ENCODE data around the gene CEACAM18. TPM values are rescaled to one million over a fixed set of nuclear protein-coding genes. Genes with fewer than 3 reads are reported as not detected.

The CEACAM18 gene
- total RNA-seq, 2 experiments from 2014 or later: not detected

- DNase-seq (no peak), ATAC-seq (no peak)
- Mint-ChIP-seq H3K27me3 (peaks cover 47% of the 10 kb centered on the region), H3K4me3 (no peak overlapping the region), H3K9me3 (ENCODE audit: low read depth) (no peaks in the 10 kb centered on the region), H3K4me1 (peaks cover 36% of the 10 kb centered on the region), H3K36me3 (peaks cover 5% of the 10 kb centered on the region), H3K27ac (no peak overlapping the region)
- CTCF ChIA-PET: interaction anchor here (1.0 to 2.3 kb wide), 5 partner anchors 47 to 236 kb away, joined by 3 to 12 read pairs (median 3); no protein-coding TSS in a partner anchor
Measured at GRCh38 chr19:51467864-51468544, 10.3 kb upstream of the CEACAM18 start.

GRCh38 chr19:51468545-51468920, 9.8 kb upstream of the CEACAM18 start:
- Mint-ChIP-seq H3K36me3 (peaks cover 5% of the 10 kb centered on the region), H3K4me3 (no peak overlapping the region), H3K4me1 (peaks cover 31% of the 10 kb centered on the region), H3K9me3 (ENCODE audit: low read depth) (no peaks in the 10 kb centered on the region), H3K27me3 (peaks cover 42% of the 10 kb centered on the region), H3K27ac (no peak overlapping the region)
- CTCF ChIA-PET: interaction anchor here (1.2 to 2.3 kb wide), 5 partner anchors 29 to 236 kb away, joined by 3 to 12 read pairs (median 5); no protein-coding TSS in a partner anchor
- DNase-seq: no peak
- ATAC-seq: no peak

DNA sequence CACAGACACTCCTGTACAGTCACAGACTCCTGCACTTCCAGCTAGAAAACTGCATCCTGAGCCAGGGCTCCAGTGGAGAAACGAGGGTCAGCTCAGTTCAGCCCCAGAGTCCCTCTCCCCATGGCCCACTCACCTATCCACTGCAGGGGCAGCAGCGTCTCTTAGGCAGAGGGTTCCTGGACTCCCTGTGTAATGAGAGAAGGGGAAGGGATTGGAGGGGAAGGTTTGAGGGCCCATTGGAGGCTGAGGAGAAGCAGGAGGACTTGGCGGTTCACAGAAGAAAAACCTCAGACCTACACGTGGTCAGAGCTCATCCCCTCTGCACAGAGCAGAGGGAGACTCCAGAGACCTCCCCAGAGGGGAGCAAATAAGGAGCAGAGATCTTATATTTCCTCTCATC, 9.2 kb upstream of the CEACAM18 start:
- H3K4me3 Mint-ChIP-seq: no peak overlapping the region
- H3K36me3 Mint-ChIP-seq: peaks cover 5% of the 10 kb centered on the region
- peaks cover 40% of the 10 kb centered on the region for H3K27me3 Mint-ChIP-seq
- CTCF ChIA-PET: interaction anchor here (1.4 to 2.3 kb wide), 4 partner anchors 29 to 235 kb away, joined by 3 to 12 read pairs (median 8); no protein-coding TSS in a partner anchor
- H3K27ac Mint-ChIP-seq: no peak overlapping the region
- H3K9me3 Mint-ChIP-seq (ENCODE audit: low read depth): no peaks in the 10 kb centered on the region
- ATAC-seq (no peak), DNase-seq (no peak)
- peaks cover 29% of the 10 kb centered on the region for H3K4me1 Mint-ChIP-seq

GRCh38 chr19:51469629-51470028, 8.7 kb upstream of the CEACAM18 start:
- Mint-ChIP-seq H3K9me3 (ENCODE audit: low read depth) (no peaks in the 10 kb centered on the region), H3K4me3 (no peak overlapping the region), H3K27ac (no peak overlapping the region), H3K27me3 (peaks cover 36% of the 10 kb centered on the region), H3K4me1 (peaks cover 26% of the 10 kb centered on the region), H3K36me3 (peaks cover 2% of the 10 kb centered on the region)
- ATAC-seq: no peak
- DNase-seq: no peak
- CTCF ChIA-PET: interaction anchor here (1.4 to 6.1 kb wide), 3 partner anchors 30 to 46 kb away, joined by 5 to 66 read pairs (median 10); no protein-coding TSS in a partner anchor

DNA sequence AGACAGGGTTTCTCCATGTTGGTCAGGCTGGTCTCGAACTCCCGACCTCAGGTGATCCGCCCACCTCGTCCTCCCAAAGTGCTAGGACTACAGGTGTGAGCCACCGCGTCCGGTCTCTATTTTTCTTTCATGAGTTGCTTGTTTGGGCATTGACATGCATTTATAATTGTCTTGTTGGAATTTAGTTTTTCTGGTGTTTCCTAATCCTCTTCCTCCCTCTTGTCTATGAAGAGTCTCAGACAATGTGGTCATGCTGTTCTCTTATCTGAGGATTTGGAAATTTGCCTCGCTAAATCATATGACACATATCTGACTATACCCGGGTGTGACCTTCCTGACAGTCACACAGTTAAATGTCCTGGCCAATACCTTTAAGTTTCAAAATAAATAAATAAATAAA, 7.4 kb upstream of the CEACAM18 start:
- CTCF ChIA-PET: interaction anchor here (0.8 to 6.1 kb wide), 10 partner anchors 11 to 189 kb away, joined by 3 to 66 read pairs (median 4); no protein-coding TSS in a partner anchor

DNA sequence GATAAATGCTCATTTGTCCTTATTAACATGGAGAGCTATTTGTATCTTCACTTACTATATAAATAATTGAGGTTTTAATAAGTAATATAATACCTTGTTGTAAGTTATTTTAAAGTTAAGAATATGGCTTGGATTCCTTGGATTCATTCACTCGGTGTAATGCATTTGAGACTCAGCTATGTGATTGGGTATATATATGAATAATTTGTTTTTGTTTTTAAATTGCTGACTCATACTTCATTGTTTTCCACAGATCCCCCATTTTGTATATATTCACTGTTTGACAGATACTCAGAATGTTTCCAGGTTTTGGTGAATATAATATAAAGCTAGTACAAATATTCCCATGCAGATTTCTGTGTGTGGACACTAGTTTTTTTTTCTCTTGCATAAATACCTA, 6.8 kb upstream of the CEACAM18 start:
- CTCF ChIA-PET: interaction anchor here (0.8 to 6.1 kb wide), 10 partner anchors 10 to 188 kb away, joined by 3 to 66 read pairs (median 4); no protein-coding TSS in a partner anchor
- Mint-ChIP-seq H3K9me3 (ENCODE audit: low read depth) (peaks cover 2% of the 10 kb centered on the region), H3K4me3 (no peak overlapping the region), H3K27ac (no peak overlapping the region), H3K27me3 (peaks cover 25% of the 10 kb centered on the region), H3K4me1 (peaks cover 25% of the 10 kb centered on the region), H3K36me3 (no peaks in the 10 kb centered on the region)
- no peak for ATAC-seq
- no peak for DNase-seq

More for the DNA sequence above, 7.4 kb upstream of the CEACAM18 start:
- no peak overlapping the region for H3K27ac Mint-ChIP-seq
- no peaks in the 10 kb centered on the region for H3K36me3 Mint-ChIP-seq
- peaks cover 27% of the 10 kb centered on the region for H3K27me3 Mint-ChIP-seq
- DNase-seq: no peak
- no peak for ATAC-seq
- H3K4me1 Mint-ChIP-seq: peaks cover 25% of the 10 kb centered on the region
- no peak overlapping the region for H3K4me3 Mint-ChIP-seq
- H3K9me3 Mint-ChIP-seq (ENCODE audit: low read depth): no peaks in the 10 kb centered on the region

DNA sequence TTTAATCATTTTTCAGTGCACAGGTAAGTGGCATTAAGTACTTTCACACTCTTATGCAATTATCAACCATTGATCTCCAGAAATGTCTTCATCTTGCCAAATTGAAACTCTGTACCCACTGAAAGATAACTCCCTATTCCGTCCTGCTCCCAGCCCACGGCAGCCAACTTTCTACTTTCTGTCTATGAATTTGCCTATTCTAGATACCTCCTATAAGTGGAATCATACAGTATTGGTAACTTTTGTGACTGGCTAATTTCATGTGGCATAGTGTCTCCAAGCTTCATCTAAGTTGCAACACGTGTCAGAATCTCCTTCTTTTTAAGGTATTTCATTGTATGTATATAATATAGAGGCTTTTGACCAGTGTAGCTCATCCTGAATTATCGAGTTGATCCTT, 5.7 kb upstream of the CEACAM18 start:
- Mint-ChIP-seq H3K27me3 (peaks cover 21% of the 10 kb centered on the region), H3K9me3 (ENCODE audit: low read depth) (peaks cover 2% of the 10 kb centered on the region), H3K36me3 (no peaks in the 10 kb centered on the region), H3K27ac (no peak overlapping the region), H3K4me1 (peaks cover 17% of the 10 kb centered on the region), H3K4me3 (no peak overlapping the region)
- CTCF ChIA-PET: interaction anchor here (0.6 to 6.1 kb wide), 23 partner anchors 9 to 314 kb away, joined by 3 to 66 read pairs (median 5); partner anchors contain the start of gene SIGLEC6
- ATAC-seq (no peak), DNase-seq (no peak)

DNA sequence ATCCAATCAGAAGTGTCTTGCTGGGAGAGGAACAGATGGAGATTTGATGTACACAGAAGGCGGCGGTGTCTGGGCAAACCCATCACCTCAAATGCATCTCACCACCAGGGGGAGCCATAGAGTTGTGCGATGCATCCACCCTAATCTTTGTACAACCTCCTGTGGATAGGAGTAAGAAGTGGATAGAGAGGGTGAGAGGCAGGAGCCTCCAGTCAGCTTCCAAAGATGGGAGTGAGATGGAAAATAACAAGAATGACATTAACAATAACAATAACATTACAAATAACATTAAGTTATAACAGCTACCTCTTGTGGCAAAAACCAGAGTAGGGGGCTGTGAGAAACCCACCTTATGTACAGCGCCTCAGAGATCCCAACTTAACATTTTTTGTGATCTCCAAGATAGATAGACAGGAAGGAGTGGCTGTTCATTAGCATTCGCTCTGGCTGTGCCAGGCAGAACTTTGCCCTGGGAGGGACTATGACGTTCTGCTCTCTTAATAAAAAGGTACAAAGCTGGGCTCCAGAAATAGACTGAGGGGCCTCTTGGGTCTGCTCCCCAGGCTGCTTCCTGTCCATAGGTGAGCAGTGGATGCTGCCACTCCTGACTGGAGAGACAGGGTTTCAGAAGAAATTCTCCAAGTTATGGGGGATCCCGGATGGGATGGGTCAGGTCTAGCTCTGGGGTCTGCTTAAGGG, 5.2 kb upstream of the CEACAM18 start:
- DNase-seq (peak; percentile 87), ATAC-seq (peak; percentile 79)
- peaks cover 2% of the 10 kb centered on the region for H3K9me3 Mint-ChIP-seq (ENCODE audit: low read depth)
- H3K4me1 Mint-ChIP-seq: peaks cover 12% of the 10 kb centered on the region
- H3K36me3 Mint-ChIP-seq: no peaks in the 10 kb centered on the region
- H3K27ac Mint-ChIP-seq: no peak overlapping the region
- CTCF ChIA-PET: interaction anchor here (0.7 to 6.1 kb wide), 34 partner anchors 8 to 314 kb away, joined by 3 to 66 read pairs (median 4); partner anchors contain the start of gene SIGLEC6
- no peak overlapping the region for H3K4me3 Mint-ChIP-seq
- peaks cover 20% of the 10 kb centered on the region for H3K27me3 Mint-ChIP-seq

DNA sequence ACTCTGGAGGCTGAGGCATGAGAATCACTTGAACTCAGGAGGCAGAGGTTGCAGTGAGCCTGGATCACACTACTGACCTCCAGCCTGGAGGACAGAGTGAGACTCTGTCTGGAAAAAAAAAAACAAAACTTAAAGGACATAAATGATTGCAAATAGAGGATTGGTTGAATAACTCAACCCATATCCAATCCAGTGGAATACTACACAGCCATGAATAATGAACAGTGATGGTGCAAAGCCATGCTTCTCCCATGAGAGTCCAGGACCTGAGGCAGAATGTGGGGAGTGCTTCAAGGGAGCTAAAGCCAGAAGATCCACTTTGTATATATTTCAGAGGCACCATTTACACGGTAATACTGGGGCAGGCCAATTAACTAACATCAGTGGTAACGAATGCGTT, 2.2 kb upstream of the CEACAM18 start:
- DNase-seq (no peak), ATAC-seq (no peak)
- Mint-ChIP-seq H3K4me3 (no peak overlapping the region), H3K36me3 (no peaks in the 10 kb centered on the region), H3K27me3 (peaks cover 22% of the 10 kb centered on the region), H3K9me3 (ENCODE audit: low read depth) (peaks cover 2% of the 10 kb centered on the region), H3K4me1 (peaks cover 2% of the 10 kb centered on the region), H3K27ac (no peak overlapping the region)
- CTCF ChIA-PET: interaction anchor here (1.1 to 3.9 kb wide), 2 partner anchors 38 to 181 kb away, joined by 6 to 50 read pairs; no protein-coding TSS in a partner anchor

DNA sequence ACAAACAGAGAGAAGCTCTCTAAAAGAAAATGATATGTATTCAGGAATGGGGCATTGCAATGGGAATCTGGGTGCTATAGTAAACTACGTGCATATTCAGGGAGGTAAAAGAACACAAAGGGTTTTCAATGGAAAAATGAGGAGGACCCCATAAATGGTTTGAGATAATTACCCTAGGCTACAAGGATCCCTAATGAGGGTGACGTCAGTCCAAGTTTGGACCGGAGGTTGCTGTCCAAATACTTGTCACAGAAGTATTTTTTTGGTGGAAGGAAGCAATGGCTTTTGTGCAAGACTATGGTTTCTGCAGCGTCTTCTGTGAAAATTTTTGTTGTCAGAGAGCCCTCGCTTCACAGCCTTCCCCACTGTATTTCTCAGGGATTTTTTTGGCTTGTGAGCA, 995 bp upstream of the CEACAM18 start:
- Mint-ChIP-seq H3K4me3 (no peak overlapping the region), H3K27me3 (peaks cover 21% of the 10 kb centered on the region), H3K27ac (no peak overlapping the region), H3K36me3 (no peaks in the 10 kb centered on the region), H3K4me1 (peaks cover 2% of the 10 kb centered on the region), H3K9me3 (ENCODE audit: low read depth) (peaks cover 2% of the 10 kb centered on the region)
- CTCF ChIA-PET: interaction anchor here (1.1 kb wide), 1 partner anchor 37 kb away, joined by 6 read pairs; no protein-coding TSS in a partner anchor
- no peak for DNase-seq
- ATAC-seq: no peak

- peaks cover 2% of the 10 kb centered on the region for H3K4me1 Mint-ChIP-seq
- CTCF ChIA-PET: interaction anchor here (1.2 to 1.3 kb wide), 2 partner anchors 36 to 177 kb away, joined by 3 read pairs; no protein-coding TSS in a partner anchor
- H3K36me3 Mint-ChIP-seq: no peaks in the 10 kb centered on the region
- H3K27ac Mint-ChIP-seq: no peak overlapping the region
- ATAC-seq (peak; percentile 30), DNase-seq (no peak)
- peaks cover 2% of the 10 kb centered on the region for H3K9me3 Mint-ChIP-seq (ENCODE audit: low read depth)
- H3K27me3 Mint-ChIP-seq: peaks cover 21% of the 10 kb centered on the region
- H3K4me3 Mint-ChIP-seq: no peak overlapping the region
Measured at GRCh38 chr19:51479531-51480331, 1.4 kb downstream of the CEACAM18 start.

DNA sequence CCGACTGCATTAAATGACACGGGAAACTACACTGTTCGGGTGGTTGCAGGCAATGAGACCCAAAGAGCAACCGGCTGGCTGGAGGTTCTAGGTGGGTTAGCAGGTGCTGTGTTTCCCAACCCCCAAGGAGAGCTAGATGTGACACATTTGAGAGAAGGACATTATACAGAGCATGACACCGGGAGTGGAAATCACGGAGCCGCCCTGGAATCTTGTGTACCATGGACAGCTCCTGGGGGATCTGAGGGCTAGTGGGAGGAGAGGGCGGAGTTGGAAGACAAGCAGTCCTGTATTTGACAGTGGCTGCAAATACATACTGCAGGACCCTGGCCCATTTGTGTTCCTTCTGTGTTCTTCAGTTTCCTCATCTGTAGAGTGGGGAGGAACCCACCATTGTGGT, 2.3 kb downstream of the CEACAM18 start:
- ATAC-seq: no peak
- Mint-ChIP-seq H3K9me3 (ENCODE audit: low read depth) (peaks cover 2% of the 10 kb centered on the region), H3K27ac (no peak overlapping the region), H3K4me1 (peaks cover 2% of the 10 kb centered on the region), H3K36me3 (no peaks in the 10 kb centered on the region), H3K27me3 (peaks cover 24% of the 10 kb centered on the region), H3K4me3 (no peak overlapping the region)
- CTCF ChIA-PET: interaction anchor here (1.2 to 2.9 kb wide), 3 partner anchors 8 to 176 kb away, joined by 3 to 15 read pairs (median 3); no protein-coding TSS in a partner anchor
- no peak for DNase-seq
